ENCODE measurements around the gene PPP2R2D.
"Not testable (repeated sequence)": the region's sequence is repeated elsewhere in the genome, so short reads cannot be mapped to it uniquely, and the experiment has no call there.

The PPP2R2D gene

GRCh38 chr10:131979336-131979735 lies 78.5 kb downstream of the PPP2R2D start:
- DNase-seq: no peak

GRCh38 chr10:131979821-131980270 lies 79.0 kb downstream of the PPP2R2D start:
- DNase-seq: no peak

- DNase-seq: no peak
Observed at GRCh38 chr10:131980321-131980720, 79.5 kb downstream of the PPP2R2D start.

- no peak for DNase-seq
Observed at GRCh38 chr10:131980761-131981428, 80.1 kb downstream of the PPP2R2D start.

GRCh38 chr10:131981429-131982184 lies 80.8 kb downstream of the PPP2R2D start, which contains the start of gene BNIP3:
BNIP3 (minus strand) TSS chr10:131981923; CDS start chr10:131981806, 117 bp downstream.
- DNase-seq: peak; percentile 75

- no peak for DNase-seq
Observed at GRCh38 chr10:131982185-131982756, 81.5 kb downstream of the PPP2R2D start.

- no peak for DNase-seq
Observed at GRCh38 chr10:131982796-131983195, 82.0 kb downstream of the PPP2R2D start.

- DNase-seq: no peak
Observed at GRCh38 chr10:131983780-131984179, 83.0 kb downstream of the PPP2R2D start.

GRCh38 chr10:131986851-131987250 lies 86.0 kb downstream of the PPP2R2D start:
- DNase-seq: not testable (repeated sequence)

- DNase-seq: not testable (repeated sequence)
Observed at GRCh38 chr10:131987301-131987700, 86.5 kb downstream of the PPP2R2D start.

GRCh38 chr10:131987786-131988185 lies 87.0 kb downstream of the PPP2R2D start:
- not testable (repeated sequence) for DNase-seq

- DNase-seq: no peak
Observed at GRCh38 chr10:131991726-131992125, 90.9 kb downstream of the PPP2R2D start.

- DNase-seq: no peak
Observed at GRCh38 chr10:131993275-131993674, 92.5 kb downstream of the PPP2R2D start.

GRCh38 chr10:131994435-131994834 lies 93.6 kb downstream of the PPP2R2D start:
- no peak for DNase-seq

- DNase-seq: no peak
Observed at GRCh38 chr10:131996466-131997365, 95.9 kb downstream of the PPP2R2D start.

GRCh38 chr10:131997366-131998049 lies 96.7 kb downstream of the PPP2R2D start:
- DNase-seq: no peak

- DNase-seq: no peak
Observed at GRCh38 chr10:131998050-131998844, 97.4 kb downstream of the PPP2R2D start.

GRCh38 chr10:131998845-131999681 lies 98.3 kb downstream of the PPP2R2D start:
- DNase-seq: no peak

- no peak for DNase-seq
Observed at GRCh38 chr10:132001238-132001972, 100.6 kb downstream of the PPP2R2D start.

GRCh38 chr10:132002004-132002403 lies 101.2 kb downstream of the PPP2R2D start:
- no peak for DNase-seq
